GM23338 (cell line): ENCODE results near the gene ZCCHC2. TPM values are rescaled to one million over a fixed set of nuclear protein-coding genes. Genes with fewer than 3 reads are reported as not detected.

Experiments
- ATAC-seq: fragments of 200-7000 bp; cut with Tn5 transposase; 3 replicates; pipeline ENCODE4 v1.9.1; 2020
- DNase-seq: peaks from one replicate; pipeline ENCODE4 v3.0.0-alpha.2; 2015; ENCODE audit warnings: low spot score
- H2AFZ ChIP-seq: fragments of 200-600 bp; sonication (generic); 2 replicates; pipeline ENCODE4 v1.8.0; 2016; ENCODE audit warnings: antibody characterized with exemption, mild to moderate bottlenecking, moderate library complexity
- H3F3A ChIP-seq: fragments of 200-600 bp; sonication (generic); replicated peaks from 2 replicates; pipeline ENCODE4 v1.8.0; 2017; ENCODE audit warnings: antibody characterized with exemption, mixed run types, low read depth
- H3K27ac ChIP-seq: fragments of 200-600 bp; sonication (generic); 2 replicates; pipeline ENCODE4 v1.6.1; 2016; ENCODE audit warnings: low read depth
- H3K27me3 ChIP-seq: fragments of 200-600 bp; sonication (generic); 2 replicates; pipeline ENCODE4 v1.8.0; 2016; ENCODE audit warnings: mild to moderate bottlenecking, mixed run types, moderate library complexity; ENCODE audit not compliant: insufficient read depth
- H3K36me3 ChIP-seq: fragments of 200-600 bp; sonication (generic); 2 replicates; pipeline ENCODE4 v1.8.0; 2016; ENCODE audit warnings: mild to moderate bottlenecking; ENCODE audit not compliant: insufficient read depth
- H3K4me1 ChIP-seq: fragments of 200-600 bp; sonication (generic); 2 replicates; pipeline ENCODE4 v1.8.0; 2016; ENCODE audit warnings: mild to moderate bottlenecking, moderate library complexity; ENCODE audit not compliant: insufficient read depth
- H3K4me2 ChIP-seq: fragments of 200-600 bp; sonication (generic); 2 replicates; pipeline ENCODE4 v1.7.1; 2017; ENCODE audit warnings: mixed run types
- H3K4me3 ChIP-seq: fragments of 200-600 bp; sonication (generic); 2 replicates; pipeline ENCODE4 v1.6.1; 2016; ENCODE audit warnings: mixed run types
- H3K79me2 ChIP-seq: fragments of 200-600 bp; sonication (generic); replicated peaks from 2 replicates; pipeline ENCODE4 v1.8.0; 2017; ENCODE audit warnings: mild to moderate bottlenecking; ENCODE audit not compliant: insufficient read depth
- H3K9me2 ChIP-seq: fragments of 200-600 bp; sonication (generic); 2 replicates; pipeline ENCODE4 v1.8.0; 2017; ENCODE audit not compliant: insufficient read depth
- H4K20me1 ChIP-seq: fragments of 200-600 bp; sonication (generic); replicated peaks from 2 replicates; pipeline ENCODE4 v1.8.0; 2017; ENCODE audit warnings: mild to moderate bottlenecking; ENCODE audit not compliant: insufficient read depth
- H3K27ac Mint-ChIP-seq: 2 replicates; pipeline ENCODE4 v1.8.0; 2020; ENCODE audit warnings: inconsistent platforms, mild to moderate bottlenecking, moderate library complexity, mixed read lengths
- H3K27me3 Mint-ChIP-seq: 3 replicates; pipeline ENCODE4 v1.8.0; 2022; ENCODE audit warnings: low read depth, mild to moderate bottlenecking, moderate library complexity, mixed read lengths, inconsistent platforms; ENCODE audit not compliant: insufficient read depth, poor library complexity
- H3K36me3 Mint-ChIP-seq: 3 replicates; pipeline ENCODE4 v1.8.0; 2021; ENCODE audit warnings: low read depth, mild to moderate bottlenecking, inconsistent platforms, moderate library complexity, mixed read lengths
- H3K4me1 Mint-ChIP-seq: 3 replicates; pipeline ENCODE4 v1.8.0; 2020; ENCODE audit warnings: mild to moderate bottlenecking, inconsistent platforms, mixed read lengths
- H3K4me3 Mint-ChIP-seq: 3 replicates; pipeline ENCODE4 v1.8.0; 2021; ENCODE audit warnings: moderate library complexity, mild to moderate bottlenecking, inconsistent platforms, mixed read lengths
- H3K9me3 Mint-ChIP-seq: 3 replicates; pipeline ENCODE4 v1.8.0; 2020; ENCODE audit warnings: moderate library complexity, mild to moderate bottlenecking, inconsistent platforms, mixed read lengths
- CREB1 ChIP-seq: fragments of 250-450 bp; sonication (Bioruptor Pico); IDR thresholded peaks from 2 replicates; pipeline ENCODE4 v1.5.0; 2020; ENCODE audit warnings: low read depth, mild to moderate bottlenecking, moderate library complexity
- CTCF ChIP-seq, 2 experiments: fragments of 200-600 bp in 1 of 2; sonication (generic) in 1 of 2; conservative IDR thresholded peaks; 2 replicates each; pipeline versions ENCODE4 v1.5.1 to v1.6.1; 2016 to 2017; ENCODE audit warnings: antibody characterized with exemption in 2 of 2, low read depth in 2 of 2, mild to moderate bottlenecking in 2 of 2, moderate library complexity in 1 of 2
- EZH2 ChIP-seq: fragments of 200-600 bp; sonication (generic); IDR thresholded peaks from one replicate; pipeline ENCODE4 v1.8.0; 2017; ENCODE audit warnings: antibody characterized with exemption, mild to moderate bottlenecking, low read depth; ENCODE audit not compliant: unreplicated experiment
- EZH2phosphoT487 ChIP-seq: fragments of 200-600 bp; sonication (generic); IDR thresholded peaks from one replicate; pipeline ENCODE4 v1.8.1; 2018; ENCODE audit warnings: antibody characterized with exemption; ENCODE audit not compliant: unreplicated experiment
- JUNB ChIP-seq: IDR thresholded peaks from one replicate; pipeline ENCODE4 v1.6.1; 2016; ENCODE audit warnings: antibody characterized with exemption; ENCODE audit not compliant: unreplicated experiment
- NANOG ChIP-seq: IDR thresholded peaks from 2 replicates; pipeline ENCODE4 v1.6.1; 2016; ENCODE audit warnings: antibody characterized with exemption, borderline replicate concordance
- POLR2AphosphoS5 ChIP-seq: IDR thresholded peaks from 2 replicates; pipeline ENCODE4 v1.6.1; 2016; ENCODE audit warnings: antibody characterized with exemption, low read depth
- STAT1 ChIP-seq: IDR thresholded peaks from one replicate; pipeline ENCODE4 v1.6.1; 2016; ENCODE audit warnings: antibody characterized with exemption; ENCODE audit not compliant: unreplicated experiment
- ZNF114 ChIP-seq: fragments of 250-450 bp; sonication (Bioruptor Pico); IDR thresholded peaks from 2 replicates; pipeline ENCODE4 v1.5.0; 2020; ENCODE audit warnings: mild to moderate bottlenecking, moderate library complexity
- ZNF331 ChIP-seq: fragments of 250-450 bp; sonication (Bioruptor Pico); IDR thresholded peaks from 2 replicates; pipeline ENCODE4 v1.5.0; 2020; ENCODE audit warnings: low read depth, mild to moderate bottlenecking, moderate library complexity
- polyA plus RNA-seq: library from polyadenylated mRNA; unstranded; fragments of >200 nt; fragmentation: Nextera tagmentation; extraction: Ambion mirVana; gene quantifications from 2 replicates; pipeline ENCODE4 v1.2.1, GENCODE V29; 2016
- total RNA-seq: library from RNA; depleted of rRNA; stranded (reverse); fragments of >200 nt; shearing (Covaris generic); gene quantifications from 2 replicates; pipeline ENCODE4 v1.2.3, GENCODE V29; 2014
- TF ChIP-seq, protein P1 (sequence below): IDR thresholded peaks from 2 replicates; pipeline ENCODE4 v1.6.1; 2016; ENCODE audit warnings: antibody characterized with exemption
- TF ChIP-seq, protein P2 (sequence below): fragments of 250-450 bp; sonication (Bioruptor Pico); IDR thresholded peaks from 2 replicates; pipeline ENCODE4 v1.5.0; 2020; ENCODE audit warnings: mild to moderate bottlenecking, moderate library complexity

ZCCHC2 gene
- total and polyA plus RNA-seq, 2 experiments from 2014 or later = 5.4 to 15.4 TPM

DNA sequence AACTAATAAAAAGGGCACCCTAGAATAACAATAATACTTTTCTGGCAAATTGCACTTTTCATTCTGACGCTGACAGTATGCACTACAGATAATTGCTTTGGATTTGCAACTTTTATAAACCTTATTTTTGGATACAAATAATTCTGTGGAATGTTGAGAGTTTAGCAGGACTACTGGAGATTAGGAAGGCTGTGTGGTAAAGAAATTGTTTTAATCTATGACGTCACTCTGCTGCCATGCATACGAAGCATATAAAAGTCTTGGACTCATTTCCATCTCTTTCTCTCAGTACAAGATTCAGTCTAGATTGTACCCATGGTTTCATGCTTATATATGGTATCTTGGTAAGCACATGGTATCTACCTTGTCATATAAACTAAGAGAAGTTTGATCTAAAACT, 28.1 kb upstream of the ZCCHC2 start (continued):
- no peak for TF ChIP-seq CTCF (conservative IDR thresholded peaks at IDR 0.05; ENCODE audit: low read depth in 2 of 2)

DNA sequence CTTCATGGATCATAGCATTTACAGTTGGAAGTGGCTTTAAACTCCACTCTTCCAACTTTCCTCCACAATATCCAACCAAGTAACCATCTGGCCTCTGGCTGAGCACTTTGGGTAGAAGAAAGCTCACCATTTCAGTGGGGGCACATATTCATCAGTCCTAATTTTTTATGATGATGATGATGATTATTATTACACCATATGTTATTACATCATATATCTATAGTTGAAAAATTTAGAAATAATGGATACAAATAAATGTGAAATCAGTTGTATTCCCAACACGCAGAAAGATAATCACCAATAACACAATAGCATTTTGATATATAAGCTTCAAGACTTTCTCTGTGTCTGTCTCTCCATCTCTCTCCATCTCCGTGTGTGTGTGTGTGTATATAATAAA, 26.6 kb upstream of the ZCCHC2 start:
- H3F3A ChIP-seq = no peaks in the 10 kb centered on the region
- ATAC-seq = no peak
- DNase-seq = no peak
- no peaks in the 10 kb centered on the region for H3K79me2 ChIP-seq
- no peaks in the 10 kb centered on the region for H3K36me3 ChIP-seq
- H3K9me2 ChIP-seq = no peaks in the 10 kb centered on the region
- Mint-ChIP-seq H3K4me3 (no peak overlapping the region), H3K27me3 (no peaks in the 10 kb centered on the region), H3K4me1 (no peaks in the 10 kb centered on the region; the same call in 2 of the 3 replicates), H3K36me3 (no peaks in the 10 kb centered on the region), H3K9me3 (no peaks in the 10 kb centered on the region), H3K27ac (no peak overlapping the region)
- no peak overlapping the region; the same call in 1 of the 2 replicates for H2AFZ ChIP-seq
- no peak overlapping the region for H3K27ac ChIP-seq
- no peaks in the 10 kb centered on the region for H3K27me3 ChIP-seq
- no peaks in the 10 kb centered on the region for H4K20me1 ChIP-seq
- no peak overlapping the region for H3K4me3 ChIP-seq
- H3K4me1 ChIP-seq = no peaks in the 10 kb centered on the region
- H3K4me2 ChIP-seq = no peak overlapping the region
- TF ChIP-seq STAT1 = no peak
- no peak for TF ChIP-seq CREB1
- TF ChIP-seq, protein P1, sequence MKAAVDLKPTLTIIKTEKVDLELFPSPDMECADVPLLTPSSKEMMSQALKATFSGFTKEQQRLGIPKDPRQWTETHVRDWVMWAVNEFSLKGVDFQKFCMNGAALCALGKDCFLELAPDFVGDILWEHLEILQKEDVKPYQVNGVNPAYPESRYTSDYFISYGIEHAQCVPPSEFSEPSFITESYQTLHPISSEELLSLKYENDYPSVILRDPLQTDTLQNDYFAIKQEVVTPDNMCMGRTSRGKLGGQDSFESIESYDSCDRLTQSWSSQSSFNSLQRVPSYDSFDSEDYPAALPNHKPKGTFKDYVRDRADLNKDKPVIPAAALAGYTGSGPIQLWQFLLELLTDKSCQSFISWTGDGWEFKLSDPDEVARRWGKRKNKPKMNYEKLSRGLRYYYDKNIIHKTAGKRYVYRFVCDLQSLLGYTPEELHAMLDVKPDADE = no peak
- TF ChIP-seq EZH2 = no peak
- no peak for TF ChIP-seq CTCF (conservative IDR thresholded peaks at IDR 0.05; ENCODE audit: low read depth in 2 of 2)
- TF ChIP-seq, protein P2, sequence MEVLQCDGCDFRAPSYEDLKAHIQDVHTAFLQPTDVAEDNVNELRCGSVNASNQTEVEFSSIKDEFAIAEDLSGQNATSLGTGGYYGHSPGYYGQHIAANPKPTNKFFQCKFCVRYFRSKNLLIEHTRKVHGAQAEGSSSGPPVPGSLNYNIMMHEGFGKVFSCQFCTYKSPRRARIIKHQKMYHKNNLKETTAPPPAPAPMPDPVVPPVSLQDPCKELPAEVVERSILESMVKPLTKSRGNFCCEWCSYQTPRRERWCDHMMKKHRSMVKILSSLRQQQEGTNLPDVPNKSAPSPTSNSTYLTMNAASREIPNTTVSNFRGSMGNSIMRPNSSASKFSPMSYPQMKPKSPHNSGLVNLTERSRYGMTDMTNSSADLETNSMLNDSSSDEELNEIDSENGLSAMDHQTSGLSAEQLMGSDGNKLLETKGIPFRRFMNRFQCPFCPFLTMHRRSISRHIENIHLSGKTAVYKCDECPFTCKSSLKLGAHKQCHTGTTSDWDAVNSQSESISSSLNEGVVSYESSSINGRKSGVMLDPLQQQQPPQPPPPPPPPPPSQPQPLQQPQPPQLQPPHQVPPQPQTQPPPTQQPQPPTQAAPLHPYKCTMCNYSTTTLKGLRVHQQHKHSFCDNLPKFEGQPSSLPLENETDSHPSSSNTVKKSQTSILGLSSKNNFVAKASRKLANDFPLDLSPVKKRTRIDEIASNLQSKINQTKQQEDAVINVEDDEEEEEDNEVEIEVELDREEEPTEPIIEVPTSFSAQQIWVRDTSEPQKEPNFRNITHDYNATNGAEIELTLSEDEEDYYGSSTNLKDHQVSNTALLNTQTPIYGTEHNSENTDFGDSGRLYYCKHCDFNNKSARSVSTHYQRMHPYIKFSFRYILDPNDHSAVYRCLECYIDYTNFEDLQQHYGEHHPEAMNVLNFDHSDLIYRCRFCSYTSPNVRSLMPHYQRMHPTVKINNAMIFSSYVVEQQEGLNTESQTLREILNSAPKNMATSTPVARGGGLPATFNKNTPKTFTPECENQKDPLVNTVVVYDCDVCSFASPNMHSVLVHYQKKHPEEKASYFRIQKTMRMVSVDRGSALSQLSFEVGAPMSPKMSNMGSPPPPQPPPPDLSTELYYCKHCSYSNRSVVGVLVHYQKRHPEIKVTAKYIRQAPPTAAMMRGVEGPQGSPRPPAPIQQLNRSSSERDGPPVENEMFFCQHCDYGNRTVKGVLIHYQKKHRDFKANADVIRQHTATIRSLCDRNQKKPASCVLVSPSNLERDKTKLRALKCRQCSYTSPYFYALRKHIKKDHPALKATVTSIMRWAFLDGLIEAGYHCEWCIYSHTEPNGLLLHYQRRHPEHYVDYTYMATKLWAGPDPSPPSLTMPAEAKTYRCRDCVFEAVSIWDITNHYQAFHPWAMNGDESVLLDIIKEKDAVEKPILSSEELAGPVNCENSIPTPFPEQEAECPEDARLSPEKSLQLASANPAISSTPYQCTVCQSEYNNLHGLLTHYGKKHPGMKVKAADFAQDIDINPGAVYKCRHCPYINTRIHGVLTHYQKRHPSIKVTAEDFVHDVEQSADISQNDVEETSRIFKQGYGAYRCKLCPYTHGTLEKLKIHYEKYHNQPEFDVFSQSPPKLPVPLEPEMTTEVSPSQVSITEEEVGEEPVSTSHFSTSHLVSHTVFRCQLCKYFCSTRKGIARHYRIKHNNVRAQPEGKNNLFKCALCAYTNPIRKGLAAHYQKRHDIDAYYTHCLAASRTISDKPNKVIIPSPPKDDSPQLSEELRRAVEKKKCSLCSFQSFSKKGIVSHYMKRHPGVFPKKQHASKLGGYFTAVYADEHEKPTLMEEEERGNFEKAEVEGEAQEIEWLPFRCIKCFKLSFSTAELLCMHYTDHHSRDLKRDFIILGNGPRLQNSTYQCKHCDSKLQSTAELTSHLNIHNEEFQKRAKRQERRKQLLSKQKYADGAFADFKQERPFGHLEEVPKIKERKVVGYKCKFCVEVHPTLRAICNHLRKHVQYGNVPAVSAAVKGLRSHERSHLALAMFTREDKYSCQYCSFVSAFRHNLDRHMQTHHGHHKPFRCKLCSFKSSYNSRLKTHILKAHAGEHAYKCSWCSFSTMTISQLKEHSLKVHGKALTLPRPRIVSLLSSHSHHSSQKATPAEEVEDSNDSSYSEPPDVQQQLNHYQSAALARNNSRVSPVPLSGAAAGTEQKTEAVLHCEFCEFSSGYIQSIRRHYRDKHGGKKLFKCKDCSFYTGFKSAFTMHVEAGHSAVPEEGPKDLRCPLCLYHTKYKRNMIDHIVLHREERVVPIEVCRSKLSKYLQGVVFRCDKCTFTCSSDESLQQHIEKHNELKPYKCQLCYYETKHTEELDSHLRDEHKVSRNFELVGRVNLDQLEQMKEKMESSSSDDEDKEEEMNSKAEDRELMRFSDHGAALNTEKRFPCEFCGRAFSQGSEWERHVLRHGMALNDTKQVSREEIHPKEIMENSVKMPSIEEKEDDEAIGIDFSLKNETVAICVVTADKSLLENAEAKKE (CRISPR knock-in tag) = no peak
- TF ChIP-seq EZH2phosphoT487 = no peak
- no peak for TF ChIP-seq ZNF331 (CRISPR knock-in tag)
- no peak for TF ChIP-seq JUNB
- TF ChIP-seq POLR2AphosphoS5 = no peak
- TF ChIP-seq NANOG = no peak
- no peak for TF ChIP-seq ZNF114
